ENCODE results near the gene TNFAIP8L3.

DNA sequence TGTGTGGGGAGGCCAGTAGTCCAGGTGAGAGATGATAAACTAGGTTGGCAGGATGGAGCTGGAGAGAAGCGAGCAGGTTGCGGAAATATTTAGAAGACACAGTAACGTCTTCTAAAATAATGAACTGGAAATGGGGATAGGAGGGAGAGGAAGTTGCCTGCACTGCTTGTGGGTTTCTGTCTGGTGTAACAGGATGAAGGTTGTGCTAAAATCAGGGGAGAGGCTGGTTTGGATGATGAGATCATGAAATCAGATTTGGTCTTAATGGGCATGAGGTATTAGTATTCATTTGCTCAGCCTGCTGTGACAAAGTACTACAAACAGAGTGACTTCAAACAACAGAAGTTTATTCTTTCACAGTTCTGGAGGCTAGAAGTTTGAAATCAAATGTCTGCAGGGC, 32.1 kb upstream of the TNFAIP8L3 start:
- no peak for TF ChIP-seq POLR2A (IDR thresholded peaks at IDR 0.05)
- TF ChIP-seq, protein P1, sequence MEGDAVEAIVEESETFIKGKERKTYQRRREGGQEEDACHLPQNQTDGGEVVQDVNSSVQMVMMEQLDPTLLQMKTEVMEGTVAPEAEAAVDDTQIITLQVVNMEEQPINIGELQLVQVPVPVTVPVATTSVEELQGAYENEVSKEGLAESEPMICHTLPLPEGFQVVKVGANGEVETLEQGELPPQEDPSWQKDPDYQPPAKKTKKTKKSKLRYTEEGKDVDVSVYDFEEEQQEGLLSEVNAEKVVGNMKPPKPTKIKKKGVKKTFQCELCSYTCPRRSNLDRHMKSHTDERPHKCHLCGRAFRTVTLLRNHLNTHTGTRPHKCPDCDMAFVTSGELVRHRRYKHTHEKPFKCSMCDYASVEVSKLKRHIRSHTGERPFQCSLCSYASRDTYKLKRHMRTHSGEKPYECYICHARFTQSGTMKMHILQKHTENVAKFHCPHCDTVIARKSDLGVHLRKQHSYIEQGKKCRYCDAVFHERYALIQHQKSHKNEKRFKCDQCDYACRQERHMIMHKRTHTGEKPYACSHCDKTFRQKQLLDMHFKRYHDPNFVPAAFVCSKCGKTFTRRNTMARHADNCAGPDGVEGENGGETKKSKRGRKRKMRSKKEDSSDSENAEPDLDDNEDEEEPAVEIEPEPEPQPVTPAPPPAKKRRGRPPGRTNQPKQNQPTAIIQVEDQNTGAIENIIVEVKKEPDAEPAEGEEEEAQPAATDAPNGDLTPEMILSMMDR (IDR thresholded peaks at IDR 0.05 in 4 of 5, conservative IDR thresholded peaks at IDR 0.05 in 1 of 5) = no peak
